HG02571 (cell line): Measurements from ENCODE around the gene GLP1R.

Experiments
- ATAC-seq: cut with Tn5 transposase; IDR thresholded peaks from one replicate; pipeline ENCODE4 v1.9.1; 2021; ENCODE audit warnings: mild to moderate bottlenecking, moderate library complexity; ENCODE audit not compliant: unreplicated experiment

Gene GLP1R

DNA sequence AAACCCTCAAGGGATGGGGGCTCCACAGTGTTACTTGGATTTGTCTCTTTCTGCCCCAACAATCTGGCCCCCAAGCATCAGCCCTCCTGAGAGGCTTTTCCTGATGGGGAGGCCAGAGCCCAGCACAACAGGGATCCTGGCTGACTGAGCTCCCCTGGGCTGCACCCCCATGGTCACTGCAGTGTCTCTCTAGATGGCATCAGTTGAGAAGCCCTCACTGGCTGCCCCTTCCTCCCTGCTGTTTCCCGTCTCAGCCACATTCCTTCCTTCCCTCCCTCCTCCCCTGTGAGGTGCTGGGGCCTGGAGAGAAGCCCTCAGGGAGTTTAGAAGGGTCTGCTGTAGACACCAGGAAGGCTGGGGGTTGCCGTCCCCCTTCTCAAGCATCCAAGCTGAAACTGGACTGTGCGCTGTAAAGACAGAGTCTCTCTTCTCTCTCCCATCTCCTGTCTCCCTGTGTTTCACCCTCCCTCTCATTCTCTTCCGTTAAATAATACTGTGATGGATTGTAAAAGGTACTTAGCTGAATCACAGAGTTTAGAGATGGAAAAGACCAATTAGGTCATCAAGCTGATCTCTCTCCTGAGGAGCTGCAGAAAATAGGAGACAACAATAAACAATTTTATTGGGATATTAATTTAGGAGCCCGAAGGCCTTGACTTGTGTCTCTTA lies 36.7 kb downstream of the GLP1R start:
- ATAC-seq = no peak

DNA sequence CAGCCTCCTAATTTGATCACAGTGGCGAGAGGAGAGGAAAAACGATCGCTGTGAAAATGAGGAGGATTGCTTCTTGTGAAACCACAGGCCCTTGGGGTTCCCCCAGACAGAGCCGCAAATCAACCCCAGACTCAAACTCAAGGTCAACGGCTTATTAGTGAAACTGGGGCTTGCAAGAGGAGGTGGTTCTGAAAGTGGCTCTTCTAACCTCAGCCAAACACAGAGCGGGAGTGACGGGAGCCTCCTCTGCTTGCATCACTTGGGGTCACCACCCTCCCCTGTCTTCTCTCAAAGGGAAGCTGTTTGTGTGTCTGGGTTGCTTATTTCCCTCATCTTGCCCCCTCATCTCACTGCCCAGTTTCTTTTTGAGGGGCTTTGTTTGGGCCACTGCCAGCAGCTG lies 37.7 kb downstream of the GLP1R start:
- ATAC-seq = peak; percentile 81

DNA sequence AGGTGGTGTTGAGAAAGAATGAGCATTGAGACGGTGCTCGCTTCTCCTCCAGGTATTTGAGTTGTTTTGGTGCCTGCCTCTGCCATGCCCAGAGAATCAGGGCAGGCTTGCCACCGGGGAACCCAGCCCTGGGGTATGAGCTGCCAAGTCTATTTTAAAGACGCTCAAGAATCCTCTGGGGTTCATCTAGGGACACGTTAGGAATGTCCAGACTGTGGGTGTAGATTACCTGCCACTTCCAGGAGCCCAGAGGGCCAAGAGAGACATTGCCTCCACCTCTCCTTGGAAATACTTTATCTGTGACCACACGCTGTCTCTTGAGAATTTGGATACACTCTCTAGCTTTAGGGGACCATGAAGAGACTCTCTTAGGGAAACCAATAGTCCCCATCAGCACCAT lies 38.1 kb downstream of the GLP1R start:
- ATAC-seq = no peak

DNA sequence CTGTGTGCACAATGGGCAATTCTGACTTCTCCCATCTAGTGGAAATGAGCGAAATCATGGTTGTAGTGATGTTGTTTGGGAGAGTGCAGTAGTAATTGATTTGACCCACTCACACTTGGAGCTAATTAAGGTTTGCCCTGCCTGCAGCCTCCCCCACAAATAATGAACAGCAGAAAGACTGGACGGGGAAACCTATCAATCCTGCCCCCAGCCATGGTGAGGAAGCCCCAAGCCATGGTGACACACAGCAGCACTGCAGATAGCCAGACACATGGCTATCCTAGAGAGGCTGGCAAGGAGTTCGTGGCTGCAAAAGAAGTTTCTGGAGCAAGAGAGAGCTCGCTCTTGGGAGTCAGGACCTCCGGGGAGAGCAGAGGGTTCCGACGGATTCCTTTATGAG lies 38.6 kb downstream of the GLP1R start:
- ATAC-seq = no peak

DNA sequence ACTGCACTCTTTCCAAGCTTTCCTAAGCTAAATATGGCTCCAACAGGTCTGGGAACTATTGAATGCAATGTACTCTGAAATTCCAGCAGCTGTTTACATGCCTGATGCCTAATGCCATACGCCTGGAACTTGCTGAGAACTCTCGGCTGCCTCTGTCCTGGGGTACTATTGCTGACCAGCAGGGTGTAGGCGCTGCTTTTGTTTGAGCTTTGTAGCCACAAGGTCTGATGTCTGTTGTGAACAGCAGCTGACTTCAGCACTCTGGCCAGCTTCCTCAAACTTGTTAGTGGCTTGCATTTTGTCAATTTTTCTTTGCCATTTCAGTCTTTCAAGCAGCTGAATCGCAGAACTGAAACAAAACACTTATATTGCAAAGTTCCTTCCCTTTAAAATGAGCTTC lies 39.8 kb downstream of the GLP1R start:
- no peak for ATAC-seq

DNA sequence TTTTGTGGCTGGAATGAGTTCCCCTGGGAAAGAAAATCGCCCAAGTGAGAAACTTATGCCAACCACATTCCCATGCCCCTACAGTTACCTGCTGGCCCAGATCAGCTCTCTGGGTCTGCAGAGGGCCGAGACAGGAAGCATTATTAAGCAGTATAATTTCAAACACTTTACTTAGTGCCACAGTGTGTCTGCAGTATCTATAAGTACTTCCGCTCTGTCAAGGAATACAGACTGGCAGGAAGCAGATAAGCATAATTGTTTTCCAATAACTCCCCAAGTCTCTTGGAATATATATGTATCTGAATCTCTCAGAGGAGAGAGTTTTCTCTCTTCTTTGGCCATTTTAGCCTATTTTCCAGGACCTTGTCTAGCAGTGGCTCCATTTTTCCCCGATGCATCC lies 41.5 kb downstream of the GLP1R start:
- ATAC-seq = no peak

DNA sequence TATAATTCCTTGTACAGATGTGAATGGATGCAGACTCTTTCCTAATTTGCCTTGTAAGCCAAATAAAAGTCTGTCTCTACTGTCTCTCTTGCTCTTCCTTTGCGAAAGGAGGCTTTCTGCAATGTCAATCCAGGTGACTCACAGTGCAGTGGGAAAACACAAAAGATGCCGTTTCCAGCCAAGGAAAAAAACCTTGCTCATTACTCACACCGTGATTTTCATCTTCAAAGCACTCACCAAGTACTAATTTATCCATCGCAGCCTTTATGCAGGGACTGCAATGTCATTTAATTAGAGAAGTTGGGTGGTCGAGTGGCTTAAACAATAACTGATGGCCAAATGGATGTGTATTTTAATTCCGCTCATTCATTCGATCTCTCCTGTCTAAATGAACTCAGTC lies 42.6 kb downstream of the GLP1R start:
- no peak for ATAC-seq

DNA sequence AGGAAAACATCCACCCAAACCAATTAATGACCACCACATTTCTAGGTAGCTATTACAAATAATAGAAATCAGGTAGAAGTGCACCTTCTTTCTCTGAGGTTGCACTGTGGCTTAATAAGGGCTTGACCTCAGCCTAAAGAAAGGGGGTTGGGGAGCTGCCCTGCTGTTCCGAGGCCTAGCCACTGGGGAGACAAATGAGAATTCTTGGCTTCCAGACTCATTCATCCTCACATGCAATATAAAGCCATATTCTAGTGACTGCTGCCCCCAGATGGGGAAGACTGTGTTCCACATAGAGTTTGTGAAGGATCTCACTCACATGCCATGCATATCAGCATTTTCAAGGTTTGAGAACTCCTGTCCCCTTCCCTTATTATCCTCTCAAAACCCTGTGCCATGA lies 43.5 kb downstream of the GLP1R start:
- ATAC-seq = no peak

DNA sequence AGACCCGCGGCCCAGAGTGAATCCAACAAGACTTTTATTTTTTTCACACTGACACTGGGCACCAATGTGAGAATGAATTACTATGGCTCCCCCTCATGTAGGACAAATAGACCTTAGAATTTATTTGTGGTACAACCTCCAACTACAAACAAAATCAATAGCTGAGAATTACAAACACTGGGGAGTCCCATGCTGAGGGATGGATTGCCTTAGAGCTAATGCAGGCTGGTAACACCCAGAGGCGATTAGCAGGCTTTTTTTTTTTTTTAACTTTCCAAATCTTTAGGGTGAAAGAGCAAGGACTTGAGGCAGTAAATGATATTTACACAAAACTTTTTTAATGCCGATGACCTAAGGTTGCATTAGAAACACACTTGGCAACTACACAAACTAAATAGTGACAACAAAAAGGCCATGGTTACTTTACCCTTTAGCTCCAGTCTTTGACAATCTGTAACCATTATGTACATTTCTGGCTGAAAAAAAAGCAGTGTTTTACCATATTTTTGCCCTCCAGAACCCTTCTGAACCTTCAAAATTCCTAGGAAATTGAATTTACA lies 44.6 kb downstream of the GLP1R start:
- no peak for ATAC-seq

DNA sequence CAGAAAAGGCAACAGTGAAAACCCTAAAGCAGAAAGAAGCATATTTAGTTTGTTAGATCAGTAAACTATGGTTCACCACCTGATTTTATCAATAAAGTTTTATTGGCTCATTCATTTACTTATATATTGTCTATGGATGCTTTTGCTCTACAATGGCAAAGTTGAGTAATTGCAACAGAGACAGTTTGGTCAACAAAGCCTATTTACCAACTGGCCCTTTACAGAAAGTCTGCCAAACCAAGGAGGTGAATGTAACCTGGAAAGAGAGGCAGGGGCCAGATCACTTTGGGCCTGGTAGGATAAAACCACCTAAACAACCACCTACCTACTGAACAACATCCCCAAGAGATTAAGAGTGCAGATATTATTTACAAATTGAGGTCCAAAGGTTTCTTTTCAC lies 47.0 kb downstream of the GLP1R start:
- no peak for ATAC-seq

DNA sequence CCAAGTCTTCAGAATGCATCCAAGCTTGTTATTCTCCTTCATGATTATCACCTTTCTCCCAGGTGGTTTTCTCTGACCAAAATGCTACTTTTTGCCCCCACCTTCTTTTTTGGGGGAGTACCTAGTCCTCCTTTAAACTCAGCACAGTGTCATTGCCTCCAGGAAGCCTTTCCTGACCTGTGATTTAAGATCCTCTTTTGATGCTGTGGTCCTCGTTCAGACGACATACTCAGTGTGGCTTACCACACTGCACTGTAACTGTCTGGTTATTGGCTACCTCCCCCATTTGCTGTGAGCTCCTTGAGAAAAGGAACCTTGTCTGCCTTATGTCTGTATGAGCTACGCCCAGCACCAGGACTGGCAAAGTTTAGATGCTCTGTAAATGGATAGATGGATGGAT lies 51.8 kb downstream of the GLP1R start:
- no peak for ATAC-seq

DNA sequence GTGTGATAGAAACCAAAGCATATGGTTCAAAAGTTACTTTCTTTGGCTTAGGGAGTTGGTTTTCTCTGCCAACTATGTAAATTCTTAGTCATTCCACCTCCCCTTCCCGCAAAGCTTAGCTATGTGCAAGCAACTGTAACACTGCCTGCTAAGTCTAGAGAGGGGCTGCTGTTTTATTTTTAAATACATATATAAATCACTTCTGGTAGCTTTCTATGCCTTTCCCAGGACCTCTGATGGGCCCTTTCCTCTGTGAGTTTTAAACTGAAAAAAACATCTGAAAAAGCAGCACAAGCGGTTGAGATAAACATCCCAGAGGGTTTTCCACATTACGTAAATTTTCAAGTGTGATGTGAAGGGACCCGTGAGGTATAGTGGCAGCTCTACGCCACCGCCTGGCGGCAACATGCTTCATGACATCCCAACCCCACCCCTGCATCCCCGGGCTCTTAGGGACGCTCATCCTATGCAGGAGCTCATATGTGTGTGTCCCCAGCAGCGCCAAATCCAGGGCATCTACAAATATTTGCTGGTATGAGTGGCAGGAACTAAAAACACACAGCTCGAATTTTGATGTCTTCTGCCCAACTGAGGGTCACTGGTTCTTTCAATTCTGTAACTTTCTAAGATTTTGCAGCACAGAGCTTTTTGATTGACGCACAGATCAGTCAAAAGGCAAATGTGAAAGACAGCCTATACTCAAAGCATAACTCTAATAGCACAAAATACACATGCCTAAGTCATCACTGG lies 53.7 kb downstream of the GLP1R start:
- ATAC-seq = no peak

DNA sequence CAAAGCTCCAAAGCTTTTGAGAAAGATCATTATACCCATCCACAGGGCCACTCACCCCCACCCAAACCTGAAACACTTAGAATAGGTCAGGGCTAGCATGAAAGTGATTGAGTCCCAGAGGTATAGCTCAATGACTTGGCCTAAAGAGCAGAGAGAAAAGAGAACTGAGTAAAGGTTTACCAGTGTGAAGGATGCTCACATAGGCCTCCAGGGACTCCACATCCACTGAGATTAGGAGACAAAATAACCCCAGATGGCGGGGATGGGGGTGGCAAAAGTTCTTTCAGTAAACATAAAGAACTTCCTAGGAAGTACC lies 54.2 kb downstream of the GLP1R start:
- ATAC-seq = no peak

DNA sequence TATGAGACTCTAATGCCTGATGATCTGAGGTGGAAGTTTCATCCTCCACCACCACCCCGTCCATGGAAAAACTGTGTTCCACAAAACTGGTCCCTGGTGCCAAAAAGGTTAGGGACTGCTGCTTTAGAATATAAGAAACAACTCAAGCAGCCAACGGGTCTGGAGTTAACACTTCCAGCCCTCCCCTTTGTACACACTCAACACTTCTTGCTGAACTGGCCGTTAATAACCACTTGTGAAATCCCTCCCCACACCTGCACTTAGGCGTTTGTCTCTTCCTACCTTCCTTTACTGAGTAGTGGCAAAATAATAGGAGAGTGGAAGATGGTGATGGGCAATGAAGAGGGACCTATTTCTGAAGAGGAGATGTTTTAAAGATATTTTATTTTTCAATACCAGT lies 55.9 kb downstream of the GLP1R start:
- no peak for ATAC-seq

DNA sequence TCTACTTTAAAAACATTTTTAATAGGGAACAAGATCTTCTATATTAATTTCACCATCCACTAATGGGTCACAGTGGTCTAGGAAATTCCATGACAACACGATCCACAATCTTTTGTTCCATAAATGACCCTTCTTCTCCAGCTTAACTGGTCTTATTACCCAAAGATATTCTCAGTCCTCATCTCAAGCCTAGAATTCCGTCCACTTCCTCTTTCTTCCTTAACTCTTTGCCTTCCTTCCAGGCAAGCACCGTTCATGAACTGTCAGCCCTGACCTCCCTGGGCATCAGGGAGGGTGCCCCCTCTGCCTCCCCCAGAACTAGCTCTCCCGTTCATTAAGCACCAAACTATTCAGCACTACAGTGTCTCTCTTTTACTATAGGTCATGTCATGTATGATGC lies 58.5 kb downstream of the GLP1R start:
- ATAC-seq = no peak

DNA sequence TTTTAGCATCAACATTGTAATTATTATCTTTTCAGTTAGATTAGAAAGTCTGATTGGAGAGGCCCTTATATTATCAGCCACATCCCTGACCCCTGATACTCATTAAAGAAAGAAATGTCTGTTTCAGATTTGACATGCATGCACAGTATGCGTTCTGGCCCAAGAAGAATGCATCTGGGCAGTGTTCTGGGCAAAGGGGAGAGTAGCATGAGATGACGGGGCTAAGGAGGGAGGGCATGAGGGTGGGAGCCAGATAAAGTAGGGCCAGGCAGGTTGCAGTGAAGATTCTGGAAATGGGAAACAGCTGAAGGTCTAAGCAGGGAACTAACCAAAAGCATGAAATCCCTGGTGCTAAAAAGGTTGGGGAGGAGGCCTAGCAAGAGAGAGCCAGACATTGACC lies 59.1 kb downstream of the GLP1R start:
- no peak for ATAC-seq

DNA sequence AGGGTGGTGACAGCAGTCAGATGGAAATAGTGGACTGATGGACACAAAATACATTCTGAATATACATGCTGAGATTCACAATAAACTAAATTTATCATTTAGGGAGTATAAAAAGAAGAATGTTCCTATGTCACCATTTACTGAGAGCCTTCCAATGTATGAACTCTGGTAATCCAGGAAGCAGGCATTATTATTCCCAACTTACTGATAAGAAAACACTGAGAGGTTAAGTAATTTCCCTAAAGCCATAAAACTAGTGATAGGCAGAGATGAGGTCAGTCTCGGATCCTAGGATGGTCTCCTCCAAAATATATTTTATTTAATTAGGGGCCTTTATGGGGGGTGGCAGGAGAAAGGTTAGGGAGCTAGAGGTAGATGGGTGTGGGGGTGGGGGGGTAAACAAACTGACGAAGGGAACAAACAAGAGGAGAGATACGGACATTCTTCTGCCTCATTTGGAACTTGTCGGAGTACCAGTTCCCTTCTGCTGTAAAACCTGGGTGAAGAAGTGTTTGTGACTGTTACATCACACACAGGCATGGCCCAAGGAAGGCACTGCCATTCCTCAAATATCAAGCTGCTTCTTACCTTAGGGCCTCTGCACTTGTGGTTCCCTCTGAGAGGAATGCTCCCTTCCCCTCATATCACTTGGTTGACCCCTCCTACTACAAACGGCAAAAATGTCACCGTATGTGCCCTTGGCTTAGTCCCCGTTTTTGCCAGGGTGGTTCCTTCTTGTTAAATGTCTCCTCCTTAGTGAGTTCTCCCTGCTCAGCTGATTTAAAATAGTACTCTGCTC lies 59.7 kb downstream of the GLP1R start:
- no peak for ATAC-seq

DNA sequence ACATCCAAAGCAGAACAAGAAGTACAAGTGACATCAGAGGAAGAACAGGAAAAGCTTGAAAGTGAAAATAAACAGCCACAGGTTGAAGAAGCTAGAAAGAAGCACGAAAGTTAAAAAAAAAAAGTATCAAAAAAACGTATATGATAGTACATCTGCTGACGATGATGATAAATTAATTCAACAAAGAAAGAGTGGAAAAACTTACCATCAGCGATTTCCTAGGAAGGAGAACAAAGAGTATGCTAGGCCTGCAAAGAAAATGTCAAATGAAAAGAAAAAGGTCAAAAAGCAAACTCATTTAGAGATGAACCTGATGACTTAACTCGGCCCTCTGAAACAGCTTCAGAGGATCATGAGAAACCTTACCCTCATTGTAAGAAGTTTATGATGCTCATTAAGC lies 62.7 kb downstream of the GLP1R start:
- ATAC-seq = no peak

DNA sequence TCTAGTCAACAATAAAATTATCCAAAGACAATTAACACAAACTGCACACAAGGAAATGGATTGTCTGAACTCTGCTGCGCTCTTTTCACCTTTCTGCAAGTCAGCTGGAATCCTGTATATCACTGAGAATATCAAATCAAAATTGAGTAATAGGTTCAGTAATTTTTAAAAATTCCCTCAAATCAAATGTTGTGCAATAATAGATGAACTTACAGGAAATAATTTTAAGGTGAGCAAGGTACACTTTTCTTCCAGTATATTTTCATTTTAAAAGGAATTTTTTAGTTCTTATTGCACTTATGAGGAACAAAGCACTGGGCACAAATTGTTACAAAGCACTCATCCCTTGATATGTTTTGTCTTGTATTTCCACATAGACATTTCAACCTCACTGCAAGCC lies 65.2 kb downstream of the GLP1R start:
- ATAC-seq = no peak

DNA sequence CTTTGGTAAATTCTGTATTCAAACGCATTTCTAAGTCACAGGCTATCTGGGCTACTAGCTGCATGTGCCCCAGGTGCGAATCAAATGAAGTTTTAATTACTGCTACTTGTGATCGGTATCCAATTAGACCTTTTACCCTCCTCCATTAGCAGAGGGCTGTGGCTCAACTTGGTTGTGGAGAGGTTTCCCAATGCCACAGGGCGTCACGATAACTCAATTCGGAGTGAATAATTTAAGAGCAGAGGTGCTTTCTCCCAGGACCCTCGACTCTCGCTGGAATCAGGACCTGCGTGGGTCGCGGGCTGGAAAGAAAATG lies 65.8 kb downstream of the GLP1R start:
- ATAC-seq = peak; percentile 12

DNA sequence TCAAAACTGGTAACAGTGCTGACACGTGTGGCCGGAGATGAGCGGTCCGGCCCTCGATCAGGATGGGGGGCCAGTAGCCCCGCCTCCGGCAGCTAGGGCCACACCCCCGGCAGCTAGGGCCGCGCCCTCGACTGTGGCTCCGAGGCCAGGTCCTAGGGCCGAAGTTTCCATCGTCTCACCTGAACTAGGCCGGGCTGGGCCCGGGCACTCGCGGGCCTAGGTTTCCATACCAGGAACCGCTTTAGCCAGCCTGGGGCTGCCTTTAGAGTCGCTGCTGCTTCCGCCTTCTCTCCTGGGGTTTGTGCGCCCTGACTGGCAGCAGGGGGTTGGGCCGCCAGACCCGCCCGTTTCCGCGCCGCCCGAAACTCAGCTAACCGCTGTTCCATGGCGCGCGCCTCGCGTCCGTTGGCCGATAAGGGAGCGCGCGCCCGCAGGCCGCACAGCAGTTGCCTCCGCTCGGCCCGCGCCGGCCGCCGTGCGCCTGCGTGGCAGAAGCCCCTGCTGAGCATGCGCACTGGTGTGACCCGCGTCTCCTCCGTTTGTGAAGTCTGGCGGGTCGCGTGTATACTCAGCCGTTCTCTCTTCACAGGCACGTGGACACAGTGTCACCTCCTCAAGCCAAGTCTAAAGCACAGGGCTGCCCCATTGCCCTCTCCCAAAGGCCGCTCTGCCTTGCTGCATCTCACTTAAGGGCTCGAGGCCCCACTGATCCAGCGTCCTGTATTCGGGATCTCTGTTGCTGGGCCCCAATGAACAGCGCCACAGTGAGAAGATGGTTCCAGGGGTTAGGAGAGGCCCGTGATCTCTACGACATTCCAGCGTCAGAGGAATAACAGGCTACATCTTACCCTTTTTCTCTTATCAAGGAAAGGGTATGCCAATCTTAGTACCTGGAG lies 66.4 kb downstream of the GLP1R start, which contains the start of gene SAYSD1:
Gene SAYSD1, minus strand, starts transcription at position 483 of the 896 bp plus-strand sequence. Its CDS starts 97 bp downstream, at position 386.
- ATAC-seq = peak; percentile 90
